Transverse colon (tissue), 4 donors: ENCODE data around the gene CSN1S1. TPM values are rescaled to one million over a fixed set of nuclear protein-coding genes. Genes with fewer than 3 reads are reported as not detected.
A peak's percentile ranks its signal among the peaks of the same experiment; 100 is the strongest.

Experiments
- DNase-seq: peaks from one replicate; pipeline ENCODE4 v3.0.0-alpha.2; 2019
- H3K27ac ChIP-seq, 4 donors: fragments of 200-600 bp; sonication (generic); 2 replicates each; pipeline ENCODE4 v1.5.1; 2016 to 2018; ENCODE audit warnings: inconsistent platforms in 4 of 4
- H3K27me3 ChIP-seq: fragments of 200-600 bp; sonication (generic); 2 replicates; pipeline ENCODE4 v1.5.1; 2017; ENCODE audit warnings: inconsistent platforms
- H3K36me3 ChIP-seq, 4 donors: fragments of 200-600 bp; sonication (generic); 2 replicates each; pipeline ENCODE4 v1.5.1; 2017 to 2019; ENCODE audit warnings: inconsistent platforms in 4 of 4
- H3K4me1 ChIP-seq, 4 donors: fragments of 200-600 bp; sonication (generic); 2 replicates each; pipeline ENCODE4 v1.5.1; 2017 to 2020; ENCODE audit warnings: inconsistent platforms in 4 of 4
- H3K4me3 ChIP-seq, 4 donors: fragments of 200-600 bp; sonication (generic); 1 replicate in 1 of 4; 2 replicates in 3 of 4; pipeline versions ENCODE4 v1.5.1 to v1.6.1; 2017 to 2019; ENCODE audit warnings: inconsistent platforms in 4 of 4
- H3K9me3 ChIP-seq, 2 donors: fragments of 200-600 bp; sonication (generic); 2 replicates each; pipeline ENCODE4 v1.5.1; 2017 to 2019; ENCODE audit warnings: inconsistent platforms in 2 of 2
- CTCF ChIP-seq, 5 experiments: fragments of 200-600 bp in 3 of 5; fragments of 450-650 bp in 2 of 5; sonication (generic) in 3 of 5; IDR thresholded peaks; 1 replicate in 2 of 5; 2 replicates in 3 of 5; pipeline ENCODE4 v1.5.1; 2016 to 2017; ENCODE audit warnings: antibody characterized with exemption in 5 of 5, inconsistent platforms in 3 of 5, mild to moderate bottlenecking in 2 of 5, moderate library complexity in 1 of 5
- EP300 ChIP-seq: sonication (generic); formaldehyde crosslinking; IDR thresholded peaks from one replicate; pipeline ENCODE4 v1.6.1; 2017; ENCODE audit warnings: antibody characterized with exemption, low read depth
- POLR2A ChIP-seq: fragments of 450-650 bp; IDR thresholded peaks from one replicate; pipeline ENCODE4 v1.6.1; 2016; ENCODE audit warnings: antibody characterized with exemption, mild to moderate bottlenecking, moderate library complexity
- POLR2AphosphoS5 ChIP-seq, 3 donors: sonication (generic); formaldehyde crosslinking; IDR thresholded peaks; one replicate each; pipeline ENCODE4 v1.6.1; 2016; ENCODE audit warnings: antibody characterized with exemption in 3 of 3
- WGBS, 2 donors: methylation state at CpG; one replicate each; pipeline ENCODE4 v1.1.5; 2018; ENCODE audit warnings: low coverage in 1 of 2; 5-methylcytosine and 5-hydroxymethylcytosine counted together
- in situ Hi-C, 4 donors: fragments of 200-750 bp; cut with MboI; loops; one replicate each; pipeline versions ENCODE4 v1.15.0 to v1.15.1; 2017; ENCODE audit warnings: low sequenced_read_pairs in 3 of 4, low pct_ligation_motif_present in 1 of 4, low pct_unique_long_range_greater_than_20kb in 1 of 4
- intact Hi-C: fragments of 100-400 bp; cut with DNase I; formaldehyde crosslinking; loops from one replicate; pipeline ENCODE4 v1.15.1; 2023; ENCODE audit warnings: low total_unique reads
- total RNA-seq, 4 donors: library from RNA; depleted of rRNA; stranded (reverse); fragments of >200 nt; gene quantifications; one replicate each; pipeline ENCODE4 v1.1.0, GENCODE V29; 2016

Gene CSN1S1
- total RNA-seq, 4 donors from 2014 or later: 0.79 TPM; not detected in 3

GRCh38 chr4:69894186-69894585 lies 36.7 kb upstream of the CSN1S1 start:
- Histone ChIP-seq H3K4me3 (no peak overlapping the region), H3K27me3 (no peaks in the 10 kb centered on the region), H3K36me3 (no peaks in the 10 kb centered on the region), H3K4me1 (peaks cover 0 to 25% (median 4%) of the 10 kb centered on the region in 4 donors), H3K9me3 (no peaks in the 10 kb centered on the region), H3K27ac (peak overlapping the region in 2 of 4 donors; percentile 17 to 47)
- DNase-seq: peak; percentile 44
- in situ Hi-C loops (loop anchor here in 2 of 4 donors (25.0 kb wide), 1 partner anchor 207 kb away; no protein-coding TSS in a partner anchor), intact Hi-C loops (no loop called here)
- TF ChIP-seq CTCF (IDR thresholded peaks at IDR 0.05) (no peak), POLR2A (no peak), POLR2AphosphoS5 (IDR thresholded peaks at IDR 0.05) (no peak), EP300 (no peak)
- WGBS, 2 donors: 23 to 33% methylated on average over 5 of the region's 5 CpGs

GRCh38 chr4:69894721-69895120 lies 36.1 kb upstream of the CSN1S1 start:
- peak overlapping the region in 1 of 4 donors; percentile 47 for H3K27ac ChIP-seq
- intact Hi-C loops (no loop called here), in situ Hi-C loops (loop anchor here in 2 of 4 donors (25.0 kb wide), 1 partner anchor 207 kb away; no protein-coding TSS in a partner anchor)
- no peaks in the 10 kb centered on the region for H3K27me3 ChIP-seq
- 91 to 93% methylated on average over 3 of the region's 3 CpGs for WGBS, 2 donors
- H3K36me3 ChIP-seq: no peaks in the 10 kb centered on the region
- peaks cover 0 to 25% (median 4%) of the 10 kb centered on the region in 4 donors for H3K4me1 ChIP-seq
- no peak overlapping the region for H3K4me3 ChIP-seq
- DNase-seq: no peak
- no peaks in the 10 kb centered on the region for H3K9me3 ChIP-seq
- TF ChIP-seq POLR2A (no peak), EP300 (no peak), CTCF (IDR thresholded peaks at IDR 0.05) (no peak), POLR2AphosphoS5 (IDR thresholded peaks at IDR 0.05) (no peak)

- intact Hi-C loops (no loop called here), in situ Hi-C loops (loop anchor here in 2 of 4 donors (25.0 kb wide), 1 partner anchor 209 kb away; no protein-coding TSS in a partner anchor)
- Histone ChIP-seq H3K9me3 (no peaks in the 10 kb centered on the region), H3K4me1 (peaks cover 0 to 25% (median 4%) of the 10 kb centered on the region in 4 donors), H3K27me3 (no peaks in the 10 kb centered on the region), H3K27ac (no peak overlapping the region), H3K36me3 (no peaks in the 10 kb centered on the region), H3K4me3 (no peak overlapping the region)
- DNase-seq: no peak
- TF ChIP-seq CTCF (IDR thresholded peaks at IDR 0.05): peak; percentile 15 to 50 (median 45)
- no peak for TF ChIP-seq POLR2A
These were observed 34.2 kb upstream of the CSN1S1 start for GRCh38 chr4:69896530-69897116.

GRCh38 chr4:69907151-69907550 lies 23.7 kb upstream of the CSN1S1 start:
- intact Hi-C loops: no loop called here
- DNase-seq: no peak
- no peaks in the 10 kb centered on the region for H3K36me3 ChIP-seq
- H3K27me3 ChIP-seq: no peaks in the 10 kb centered on the region
- H3K27ac ChIP-seq: no peak overlapping the region
- in situ Hi-C loops: loop anchor here in 3 of 4 donors (25.0 kb wide), 2 partner anchors 280 to 605 kb away; partner anchors contain the start of genes ODAM (in 2 of the 3) and AMTN (in 1 of the 3)
- H3K4me3 ChIP-seq: no peak overlapping the region
- 60 to 68% methylated on average over 1 of the region's 1 CpG for WGBS, 2 donors
- no peaks in the 10 kb centered on the region for H3K4me1 ChIP-seq
- TF ChIP-seq CTCF (IDR thresholded peaks at IDR 0.05) (no peak), POLR2AphosphoS5 (IDR thresholded peaks at IDR 0.05) (no peak), POLR2A (no peak), EP300 (no peak)
- H3K9me3 ChIP-seq: no peaks in the 10 kb centered on the region
